ENCODE measurements around the gene ARID1B. TPM values are rescaled to one million over a fixed set of nuclear protein-coding genes. Genes with fewer than 3 reads are reported as not detected.

ARID1B gene
- total and polyA plus RNA-seq, 2 donors (not counting 1 experiment from before 2014, with no cell fraction given), result 47.2 to 280 TPM

- H3K4me3 ChIP-seq (ENCODE audit: control extremely low read depth in 1 of 5, extremely low read depth in 1 of 5, insufficient read depth in 1 of 5, low read depth in 2 of 5, low read length in 4 of 5), result no peak overlapping the region
- H3K27ac Mint-ChIP-seq, result no peak overlapping the region
- no peak overlapping the region for H3K27ac ChIP-seq (ENCODE audit: low read length in 2 of 2)
- ATAC-seq (ENCODE audit: low read depth) (no peak), DNase-seq (no peak)
- WGBS (ENCODE audit: insufficient coverage), result 100% methylated on average over 1 of the region's 3 CpGs
- H3K4me1 Mint-ChIP-seq, result no peaks in the 10 kb centered on the region
- H2AFZ ChIP-seq (ENCODE audit: insufficient read depth, low read depth, low read length, poor library complexity, severe bottlenecking), result no peak overlapping the region
- ChIA-PET POLR2A (no interaction called here), CTCF (no interaction called here)
- no peak overlapping the region for H3K4me3 Mint-ChIP-seq
- TF ChIP-seq CTCF (IDR thresholded peaks at IDR 0.05), result no peak
- TF ChIP-seq EZH2 (IDR thresholded peaks at IDR 0.05; ENCODE audit: borderline replicate concordance, insufficient read depth, low read depth, low read length, poor library complexity, severe bottlenecking), result no peak
- no peaks in the 10 kb centered on the region for H3K4me1 ChIP-seq (ENCODE audit: control insufficient read depth in 2 of 2, insufficient read depth in 2 of 2, low read length in 2 of 2)
- H3K9me3 ChIP-seq (ENCODE audit: control extremely low read depth in 1 of 3, control insufficient read depth in 2 of 3, insufficient read depth in 1 of 3, low read length in 2 of 3), result no peaks in the 10 kb centered on the region
- H3K27me3 ChIP-seq (replicated peaks in 1 of 4; ENCODE audit: control extremely low read depth in 1 of 4, control insufficient read depth in 3 of 4, insufficient read depth in 4 of 4, low read length in 3 of 4), result peaks cover 0 to 2% (median 0%) of the 10 kb centered on the region in 4 experiments
- no peak overlapping the region for H3K9ac ChIP-seq (ENCODE audit: low read length)
- no peaks in the 10 kb centered on the region for H3K79me2 ChIP-seq (ENCODE audit: control insufficient read depth, insufficient read depth, low read length)
- H4K20me1 ChIP-seq (ENCODE audit: control insufficient read depth, insufficient read depth, low read length, poor library complexity, severe bottlenecking), result no peaks in the 10 kb centered on the region
- intact Hi-C loops (cut with micrococcal nuclease), result no loop called here
- H3K9me3 Mint-ChIP-seq (ENCODE audit: insufficient read depth), result no peaks in the 10 kb centered on the region
- no peaks in the 10 kb centered on the region for H3K36me3 ChIP-seq (replicated peaks in 1 of 2; ENCODE audit: control extremely low read depth in 1 of 2, control insufficient read depth in 1 of 2, extremely low read depth in 1 of 2, insufficient read depth in 2 of 2, low read length in 1 of 2)
- peaks cover 31% of the 10 kb centered on the region for H3K27me3 Mint-ChIP-seq
- no peak overlapping the region for H3K4me2 ChIP-seq (replicated peaks; ENCODE audit: low read depth, low read length, poor library complexity, severe bottlenecking)
Measured at GRCh38 chr6:157255079-157255478, 477.9 kb downstream of the ARID1B start.

- no peaks in the 10 kb centered on the region for H3K36me3 ChIP-seq (replicated peaks in 1 of 2; ENCODE audit: control extremely low read depth in 1 of 2, control insufficient read depth in 1 of 2, extremely low read depth in 1 of 2, insufficient read depth in 2 of 2, low read length in 1 of 2)
- H3K27ac ChIP-seq (ENCODE audit: low read length in 2 of 2), result no peak overlapping the region
- DNase-seq (no peak), ATAC-seq (ENCODE audit: low read depth) (no peak)
- intact Hi-C loops (cut with micrococcal nuclease), result no loop called here
- H3K9me3 Mint-ChIP-seq (ENCODE audit: insufficient read depth), result no peaks in the 10 kb centered on the region
- peaks cover 16% of the 10 kb centered on the region for H3K27me3 Mint-ChIP-seq
- POLR2A ChIA-PET, result no interaction called here
- no peak for TF ChIP-seq EZH2 (IDR thresholded peaks at IDR 0.05; ENCODE audit: borderline replicate concordance, insufficient read depth, low read depth, low read length, poor library complexity, severe bottlenecking)
- no peak for TF ChIP-seq CTCF (IDR thresholded peaks at IDR 0.05)
- 87% methylated on average over 7 of the region's 11 CpGs for whole genome bisulfite sequencing (ENCODE audit: insufficient coverage)
- H3K4me1 ChIP-seq (ENCODE audit: control insufficient read depth in 2 of 2, insufficient read depth in 2 of 2, low read length in 2 of 2), result no peaks in the 10 kb centered on the region
- no peak overlapping the region for H3K4me3 Mint-ChIP-seq
- H3K4me1 Mint-ChIP-seq, result no peaks in the 10 kb centered on the region
- no peak overlapping the region for H3K9ac ChIP-seq (ENCODE audit: low read length)
- no peak overlapping the region for H3K4me2 ChIP-seq (replicated peaks; ENCODE audit: low read depth, low read length, poor library complexity, severe bottlenecking)
- H3K27me3 ChIP-seq (replicated peaks in 1 of 4; ENCODE audit: control extremely low read depth in 1 of 4, control insufficient read depth in 3 of 4, insufficient read depth in 4 of 4, low read length in 3 of 4), result no peaks in the 10 kb centered on the region
- H3K9me3 ChIP-seq (ENCODE audit: control extremely low read depth in 1 of 3, control insufficient read depth in 2 of 3, insufficient read depth in 1 of 3, low read length in 2 of 3), result no peaks in the 10 kb centered on the region
- H4K20me1 ChIP-seq (ENCODE audit: control insufficient read depth, insufficient read depth, low read length, poor library complexity, severe bottlenecking), result no peaks in the 10 kb centered on the region
- no peak overlapping the region for H2AFZ ChIP-seq (ENCODE audit: insufficient read depth, low read depth, low read length, poor library complexity, severe bottlenecking)
- no peaks in the 10 kb centered on the region for H3K79me2 ChIP-seq (ENCODE audit: control insufficient read depth, insufficient read depth, low read length)
- CTCF ChIA-PET, result no interaction called here
- no peak overlapping the region for H3K4me3 ChIP-seq (ENCODE audit: control extremely low read depth in 1 of 5, extremely low read depth in 1 of 5, insufficient read depth in 1 of 5, low read depth in 2 of 5, low read length in 4 of 5)
- no peak overlapping the region for H3K27ac Mint-ChIP-seq
Measured at GRCh38 chr6:157258878-157259277, 481.7 kb downstream of the ARID1B start.
